Measurements from ENCODE around the gene RNF111. TPM values are rescaled to one million over a fixed set of nuclear protein-coding genes. Genes with fewer than 3 reads are reported as not detected.

RNF111 gene
- 12.7 and 12.9 TPM in 2 replicates for total RNA-seq (2014; rRNA removed; shearing (Covaris generic))

- peak; percentile 98 for DNase-seq (ENCODE audit: low spot score)
Measured at GRCh38 chr15:58987491-58988005, at the start of gene RNF111. TSS of gene RNF111 (plus strand) at chr15:58987663. CDS start at chr15:59030823, 43,160 bp downstream.

DNA sequence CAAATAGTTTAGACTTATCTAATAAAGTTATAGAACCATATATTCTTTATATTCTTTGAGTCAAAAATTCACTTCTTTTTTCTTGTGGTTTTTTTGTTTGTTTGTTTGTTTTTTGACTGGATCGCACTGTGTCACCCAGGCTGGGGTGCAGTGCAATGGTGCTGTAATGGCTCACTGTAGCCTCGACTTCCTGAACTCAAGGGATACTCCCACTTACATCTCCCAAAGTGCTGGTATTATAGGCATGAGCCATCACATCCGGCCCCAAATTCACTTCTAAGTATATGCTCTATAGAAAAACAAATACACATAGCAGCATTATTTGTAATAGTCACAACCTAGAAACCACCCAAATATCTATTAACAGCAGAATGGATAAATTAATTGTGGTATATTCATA, 40.3 kb upstream of the RNF111 start:
- DNase-seq (ENCODE audit: low spot score) = no peak

GRCh38 chr15:58951388-58952007, 36.0 kb upstream of the RNF111 start:
- DNase-seq (ENCODE audit: low spot score) = peak; percentile 90

GRCh38 chr15:58952751-58953150, 34.7 kb upstream of the RNF111 start:
- peak; percentile 66 for DNase-seq (ENCODE audit: low spot score)

DNA sequence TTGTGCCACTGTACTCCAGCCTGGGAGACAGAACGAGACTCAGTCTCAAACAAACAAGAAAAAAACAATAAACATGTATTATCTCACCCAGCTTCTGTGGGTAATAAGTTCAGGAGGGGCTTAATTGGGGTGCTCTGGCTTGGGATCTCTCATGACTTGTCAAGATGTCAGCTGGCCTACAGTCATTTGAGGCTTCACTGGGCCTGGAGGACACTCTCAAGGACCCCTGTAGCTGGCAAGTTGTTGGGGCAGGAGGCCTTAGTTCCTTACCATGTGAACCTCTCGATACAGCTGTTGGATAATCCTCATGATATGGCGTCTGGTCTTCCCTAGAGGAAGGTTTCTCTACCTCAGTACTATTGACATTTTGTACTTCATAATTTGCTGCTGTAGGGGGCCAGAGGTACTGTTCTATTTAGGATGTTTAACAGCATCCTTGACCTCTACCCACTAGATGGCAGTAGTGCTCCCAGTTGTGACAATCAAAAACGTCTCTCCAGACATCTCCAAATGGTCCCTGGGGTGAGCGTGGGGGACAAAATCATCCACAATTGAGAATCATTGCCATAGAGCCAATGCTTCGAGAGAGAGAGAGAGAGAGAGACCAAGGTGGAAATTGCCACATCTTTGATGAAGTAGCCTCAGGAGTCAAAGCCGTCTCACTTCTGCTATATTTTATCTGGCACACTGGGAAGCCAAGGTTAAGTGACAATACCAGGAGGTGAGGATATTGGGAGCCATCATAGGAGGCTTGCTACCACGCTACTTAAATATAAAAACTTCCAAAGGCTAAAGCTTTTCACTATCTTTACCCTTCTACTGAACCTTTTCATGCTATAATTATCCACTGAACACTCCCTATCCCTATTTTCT, 30.1 kb upstream of the RNF111 start:
- peak; percentile 95 for DNase-seq (ENCODE audit: low spot score)

DNA sequence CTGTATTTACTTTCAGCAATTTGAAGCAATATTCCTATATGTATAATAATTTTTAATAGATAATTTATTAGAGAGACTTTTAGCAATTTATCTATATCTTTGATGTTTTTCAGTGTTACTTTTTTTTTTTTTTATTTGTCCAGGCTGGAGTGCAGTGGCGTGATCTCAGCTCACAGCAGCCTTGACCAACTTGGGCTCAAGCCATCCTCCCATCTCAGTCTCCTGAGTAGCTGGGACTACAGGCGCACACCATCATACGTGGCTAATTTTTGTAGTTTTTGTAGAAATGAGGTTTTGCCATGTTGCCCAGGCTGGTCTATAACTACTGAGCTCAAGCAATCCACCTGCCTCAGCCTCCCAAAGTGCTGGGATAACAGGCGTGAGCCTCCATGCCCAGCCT, 28.7 kb upstream of the RNF111 start:
- DNase-seq (ENCODE audit: low spot score) = no peak

- no peak for DNase-seq (ENCODE audit: low spot score)
Measured at GRCh38 chr15:58962136-58962535, 25.3 kb upstream of the RNF111 start.

GRCh38 chr15:58962662-58963565, 24.5 kb upstream of the RNF111 start:
- DNase-seq (ENCODE audit: low spot score) = no peak

GRCh38 chr15:58966698-58967097, 20.8 kb upstream of the RNF111 start:
- DNase-seq (ENCODE audit: low spot score) = no peak

- no peak for DNase-seq (ENCODE audit: low spot score)
Measured at GRCh38 chr15:58967479-58967878, 20.0 kb upstream of the RNF111 start.

GRCh38 chr15:58977887-58978286, 9.6 kb upstream of the RNF111 start:
- DNase-seq (ENCODE audit: low spot score) = no peak

DNA sequence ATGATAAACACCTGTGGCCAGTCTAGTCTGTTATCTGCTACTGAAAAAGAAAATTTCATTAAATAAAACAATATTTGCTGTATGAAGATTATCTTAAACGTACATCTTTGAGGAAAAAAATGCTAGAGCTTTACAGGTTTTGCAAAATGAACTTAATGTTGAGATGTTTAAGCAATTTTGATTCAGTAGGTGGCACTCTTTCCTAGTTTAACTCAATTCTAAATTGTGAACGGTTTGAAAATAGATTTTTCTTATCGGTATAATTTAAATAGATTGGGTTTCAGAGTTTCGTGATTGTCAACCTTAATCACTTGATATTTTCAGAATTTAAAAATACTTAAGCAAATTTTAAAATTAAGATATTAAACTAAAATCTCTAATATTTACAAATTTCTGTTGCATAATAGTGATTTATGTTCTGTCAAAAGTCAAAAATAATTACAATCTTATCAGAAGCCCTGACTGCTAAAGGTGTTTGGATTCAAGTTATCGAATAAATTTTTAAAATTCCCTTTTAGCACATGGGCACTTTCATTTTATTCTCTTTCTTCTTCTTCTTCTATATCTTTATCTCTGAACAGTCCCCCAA, 7.0 kb upstream of the RNF111 start:
- DNase-seq (ENCODE audit: low spot score) = peak; percentile 55

DNA sequence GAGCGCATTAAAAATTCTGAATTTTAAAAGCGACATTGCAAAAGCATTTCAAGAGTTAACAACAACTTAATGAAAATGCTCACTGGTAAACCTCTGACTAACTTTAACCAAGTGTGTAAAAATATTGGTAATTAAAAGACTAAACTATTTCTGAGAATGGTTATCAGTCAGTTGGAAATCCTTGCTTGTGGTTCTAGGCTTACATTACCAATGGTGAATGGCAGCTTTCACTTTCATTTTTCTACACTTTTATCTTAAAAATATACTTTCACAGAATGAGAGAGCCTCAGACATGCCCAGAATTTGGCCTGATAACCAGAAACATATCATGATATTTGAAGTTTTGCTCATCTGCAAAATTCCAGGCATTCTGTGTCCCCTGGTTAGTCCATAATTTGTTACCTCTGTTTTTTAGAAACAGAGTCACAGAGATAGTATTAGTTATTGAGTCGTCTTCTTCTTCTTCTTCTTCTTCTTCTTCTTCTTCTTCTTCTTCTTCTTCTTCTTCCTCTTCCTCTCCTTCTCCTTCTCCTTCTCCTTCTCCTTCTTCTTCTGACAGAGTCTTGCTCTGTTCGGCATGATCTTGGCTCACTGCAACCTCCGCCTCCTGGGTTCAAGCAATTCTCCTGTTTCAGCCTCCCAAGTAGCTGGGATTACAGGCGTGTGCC, 5.5 kb upstream of the RNF111 start:
- DNase-seq (ENCODE audit: low spot score) = no peak

GRCh38 chr15:58983261-58983660, 4.2 kb upstream of the RNF111 start:
- no peak for DNase-seq (ENCODE audit: low spot score)

DNA sequence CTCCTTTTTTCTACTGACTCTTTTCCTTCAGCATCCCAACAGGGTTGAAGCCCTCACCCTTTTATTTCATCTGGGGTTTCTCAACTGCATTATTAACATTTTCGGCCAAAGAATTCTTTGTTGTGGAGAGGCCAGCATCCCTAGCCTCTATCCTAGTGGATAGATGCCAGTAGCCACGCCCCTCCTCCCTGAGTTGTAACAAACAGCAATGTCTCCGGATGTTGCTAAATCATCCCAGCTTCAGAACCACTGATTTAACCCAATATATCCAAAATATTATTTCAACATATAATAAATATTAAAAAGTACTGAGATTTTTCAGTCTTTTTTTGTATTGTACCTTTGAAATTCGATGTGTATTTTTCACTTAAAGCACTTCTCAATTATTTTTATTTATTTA, 2.0 kb upstream of the RNF111 start:
- no peak for DNase-seq (ENCODE audit: low spot score)

GRCh38 chr15:58987036-58987435, 427 bp upstream of the RNF111 start:
- no peak for DNase-seq (ENCODE audit: low spot score)

DNA sequence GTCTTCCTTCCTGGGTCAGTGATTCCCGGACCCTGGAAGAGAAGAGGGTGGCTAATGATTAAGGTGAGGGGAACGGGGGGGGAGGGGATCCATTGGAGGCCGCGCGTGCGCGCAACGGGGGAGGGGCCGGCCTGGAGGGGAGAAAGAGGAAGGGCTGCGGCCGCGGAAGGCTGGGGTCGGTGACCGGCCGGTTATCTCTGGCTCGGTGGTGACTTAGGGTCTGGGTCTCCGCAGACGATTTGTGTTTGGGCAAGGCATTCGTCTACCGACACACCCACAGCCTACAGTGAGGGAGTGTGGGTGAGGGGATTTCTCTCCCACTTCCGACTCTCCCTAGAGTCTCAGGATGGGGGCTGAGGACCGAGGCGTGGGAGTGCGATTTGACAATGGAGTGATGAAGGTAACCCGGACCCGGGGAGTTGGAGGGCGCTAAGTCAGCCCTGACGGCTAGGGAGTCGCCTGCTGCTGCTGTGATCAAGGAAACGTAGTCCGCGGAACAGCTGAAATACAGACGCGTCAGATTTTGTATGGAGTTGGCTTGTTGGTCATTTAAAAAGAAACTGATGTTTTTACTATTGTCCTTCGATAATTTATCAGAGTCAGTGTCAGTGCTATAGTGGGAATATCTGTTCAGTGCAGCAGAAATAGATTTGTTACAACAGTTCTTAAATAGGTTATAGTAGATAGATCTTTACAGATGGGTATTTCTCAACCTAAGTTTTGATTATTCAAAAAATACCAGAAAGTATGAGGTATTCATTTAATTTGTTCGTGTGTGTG, 733 bp downstream of the RNF111 start:
- peak; percentile 55 for DNase-seq (ENCODE audit: low spot score)

- no peak for DNase-seq (ENCODE audit: low spot score)
Measured at GRCh38 chr15:58992181-58992580, 4.7 kb downstream of the RNF111 start.

DNA sequence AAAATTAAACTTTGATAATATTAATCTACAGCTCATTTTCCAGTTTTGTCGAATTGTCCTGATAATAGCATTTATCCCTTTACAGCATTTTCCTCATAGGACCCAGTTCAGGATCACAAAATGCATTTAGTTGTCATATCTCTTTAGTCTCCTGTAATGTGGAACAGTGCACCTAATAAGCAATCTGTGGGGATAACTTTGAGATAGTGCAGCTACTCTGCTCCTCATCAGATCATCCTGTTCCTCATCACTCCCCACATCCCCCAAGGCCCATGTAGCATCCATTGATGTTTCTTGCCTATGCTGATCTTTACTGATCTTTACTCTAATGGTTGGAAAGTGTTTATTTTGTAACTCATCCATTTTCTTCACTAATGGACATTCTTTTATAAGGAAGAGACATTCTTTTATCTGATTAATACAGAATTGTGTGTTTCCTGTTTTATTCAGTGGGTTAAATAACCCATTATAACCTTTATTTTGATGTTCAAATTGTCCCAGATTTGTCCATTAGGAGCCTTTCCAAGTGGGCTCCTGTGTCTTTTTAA, 7.5 kb downstream of the RNF111 start:
- DNase-seq (ENCODE audit: low spot score) = no peak

DNA sequence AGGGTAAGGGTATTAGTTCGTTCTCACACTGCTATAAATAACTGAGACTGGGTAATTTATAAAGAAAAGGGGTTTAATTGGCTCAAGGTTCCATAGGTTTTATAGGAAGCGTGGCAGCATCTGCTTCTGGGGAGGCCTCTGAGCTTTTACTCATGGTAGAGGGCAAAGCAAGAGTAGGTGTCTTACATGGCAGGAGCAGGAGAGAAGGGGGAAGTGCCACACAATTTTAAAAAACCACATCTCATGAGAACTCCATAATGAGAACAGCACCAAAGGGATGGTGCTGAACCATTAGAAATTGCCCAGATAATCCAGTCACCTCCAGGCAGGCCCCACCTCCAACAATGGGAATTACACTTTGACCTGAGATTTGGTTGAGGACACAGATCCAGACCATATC, 12.2 kb downstream of the RNF111 start:
- no peak for DNase-seq (ENCODE audit: low spot score)

All from HT-29 (cell line).